NB4 (cell line): Measurements from ENCODE around the gene ANKRD10.
A peak's percentile ranks its signal among the peaks of the same experiment; 100 is the strongest.

Source experiments
- POLR2A ChIP-seq: IDR thresholded peaks from 2 replicates; pipeline ENCODE4 v1.6.1; 2011; ENCODE audit warnings: mild to moderate bottlenecking; ENCODE audit not compliant: insufficient read length; ENCODE audit errors: extremely low read depth
- TF ChIP-seq, protein P1 (sequence below): IDR thresholded peaks from one replicate; pipeline ENCODE4 v1.5.1; 2012; ENCODE audit warnings: low read depth, low read length

DNA sequence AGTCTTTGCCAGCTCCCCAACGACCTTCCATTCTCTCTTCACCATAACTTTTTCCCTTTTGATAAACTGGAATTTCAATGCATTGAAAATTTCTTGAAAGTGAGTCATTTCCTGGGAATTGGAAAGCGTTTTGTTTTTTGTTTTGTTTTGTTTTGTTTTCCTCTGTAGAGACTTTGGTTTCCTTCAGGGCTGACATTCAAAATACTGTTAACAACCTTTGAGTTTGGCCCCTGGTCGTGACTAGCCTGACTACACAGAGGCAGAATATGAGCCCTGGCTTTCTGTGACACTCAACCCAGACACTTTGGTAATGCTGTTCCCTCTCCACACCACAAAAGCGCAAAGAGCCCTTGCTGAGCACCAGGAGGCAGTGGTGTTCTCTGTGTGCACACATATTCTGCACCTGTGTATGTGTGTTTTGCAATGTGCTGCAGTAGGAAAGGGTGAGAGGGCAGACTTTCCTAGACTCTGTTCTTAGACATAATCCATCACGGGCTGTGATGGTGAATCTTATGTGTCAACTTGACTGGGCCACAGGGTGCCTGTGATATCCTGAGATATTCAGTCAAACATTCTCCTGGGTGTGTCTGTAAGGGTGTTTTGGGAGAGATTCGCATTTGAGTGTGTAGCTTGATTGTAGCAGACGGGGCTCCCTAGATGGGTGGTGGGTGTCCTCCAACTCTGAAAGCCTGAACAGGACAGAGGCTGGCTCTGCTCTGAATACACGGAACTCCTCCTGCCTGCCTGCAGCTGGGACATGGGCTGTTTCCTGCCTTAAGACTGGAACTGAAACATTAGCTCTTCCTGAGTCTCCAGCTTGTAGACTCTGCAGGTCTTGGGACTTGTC is 29.5 kb upstream of the ANKRD10 start:
- no peak for TF ChIP-seq POLR2A
- TF ChIP-seq, protein P1, sequence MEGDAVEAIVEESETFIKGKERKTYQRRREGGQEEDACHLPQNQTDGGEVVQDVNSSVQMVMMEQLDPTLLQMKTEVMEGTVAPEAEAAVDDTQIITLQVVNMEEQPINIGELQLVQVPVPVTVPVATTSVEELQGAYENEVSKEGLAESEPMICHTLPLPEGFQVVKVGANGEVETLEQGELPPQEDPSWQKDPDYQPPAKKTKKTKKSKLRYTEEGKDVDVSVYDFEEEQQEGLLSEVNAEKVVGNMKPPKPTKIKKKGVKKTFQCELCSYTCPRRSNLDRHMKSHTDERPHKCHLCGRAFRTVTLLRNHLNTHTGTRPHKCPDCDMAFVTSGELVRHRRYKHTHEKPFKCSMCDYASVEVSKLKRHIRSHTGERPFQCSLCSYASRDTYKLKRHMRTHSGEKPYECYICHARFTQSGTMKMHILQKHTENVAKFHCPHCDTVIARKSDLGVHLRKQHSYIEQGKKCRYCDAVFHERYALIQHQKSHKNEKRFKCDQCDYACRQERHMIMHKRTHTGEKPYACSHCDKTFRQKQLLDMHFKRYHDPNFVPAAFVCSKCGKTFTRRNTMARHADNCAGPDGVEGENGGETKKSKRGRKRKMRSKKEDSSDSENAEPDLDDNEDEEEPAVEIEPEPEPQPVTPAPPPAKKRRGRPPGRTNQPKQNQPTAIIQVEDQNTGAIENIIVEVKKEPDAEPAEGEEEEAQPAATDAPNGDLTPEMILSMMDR = peak; percentile 67
